ENCODE results near the gene CALHM6.

Gene CALHM6

GRCh38 chr6:116461331-116461931, at the start of gene CALHM6:
CALHM6 (plus strand) TSS chr6:116461375; CDS start chr6:116461930, 555 bp downstream.
- DNase-seq = no peak

GRCh38 chr6:116412270-116412669, 48.9 kb upstream of the CALHM6 start:
- DNase-seq = no peak

DNA sequence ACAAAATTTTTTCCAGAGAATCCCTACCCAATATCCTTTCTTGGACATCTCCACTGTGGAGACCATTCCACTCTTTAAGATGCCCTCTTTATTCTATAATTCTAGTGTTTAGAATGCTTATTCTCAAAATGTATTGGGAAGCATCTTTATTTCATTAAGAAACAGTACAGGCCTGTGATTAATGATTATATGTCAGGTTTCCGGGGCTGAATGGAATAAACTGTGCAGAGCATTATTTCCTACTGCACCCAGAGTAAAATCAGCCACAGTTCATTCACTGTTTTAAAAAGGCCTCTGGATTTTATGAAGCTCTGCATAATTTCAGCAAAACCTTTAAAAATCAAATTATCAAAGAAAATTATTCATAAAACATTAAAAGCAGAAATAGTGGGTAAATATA, 47.8 kb upstream of the CALHM6 start:
- no peak for DNase-seq

- no peak for DNase-seq
These were observed 43.5 kb upstream of the CALHM6 start for GRCh38 chr6:116417661-116418060.

DNA sequence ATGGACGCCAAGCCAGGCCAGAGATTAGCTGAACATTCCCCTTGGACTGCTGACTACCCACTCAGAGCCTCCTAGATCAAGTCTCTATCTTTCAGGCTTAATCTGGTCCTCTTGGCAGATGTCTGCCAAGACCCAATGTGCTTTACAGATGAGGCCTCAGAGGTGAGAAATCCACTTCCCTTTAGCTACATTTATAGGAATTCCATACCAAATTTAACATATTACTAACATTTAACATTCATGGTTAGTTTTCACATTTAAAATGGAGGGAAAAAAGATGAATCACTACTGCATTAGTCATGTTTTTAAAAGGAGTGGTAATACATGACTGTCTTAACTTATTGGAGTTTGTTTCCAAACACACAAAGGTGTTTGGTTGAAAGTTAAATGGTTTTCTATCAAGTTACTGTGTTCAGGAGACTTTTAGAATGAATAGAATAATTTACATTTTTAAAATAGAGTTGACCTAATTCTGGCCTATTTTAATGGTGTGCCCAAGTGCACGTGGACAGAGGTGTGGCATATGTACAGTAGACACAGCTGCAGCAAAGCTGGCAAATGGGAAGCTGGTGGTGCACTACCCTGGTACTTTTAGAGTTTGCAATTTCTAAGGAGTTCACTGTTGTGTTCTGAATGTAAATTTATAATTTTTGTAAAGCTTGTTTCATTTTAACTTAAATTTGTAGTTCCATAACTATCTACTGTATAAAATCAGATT, 41.9 kb upstream of the CALHM6 start:
- no peak for DNase-seq

- no peak for DNase-seq
These were observed 40.8 kb upstream of the CALHM6 start for GRCh38 chr6:116420341-116420740.

DNA sequence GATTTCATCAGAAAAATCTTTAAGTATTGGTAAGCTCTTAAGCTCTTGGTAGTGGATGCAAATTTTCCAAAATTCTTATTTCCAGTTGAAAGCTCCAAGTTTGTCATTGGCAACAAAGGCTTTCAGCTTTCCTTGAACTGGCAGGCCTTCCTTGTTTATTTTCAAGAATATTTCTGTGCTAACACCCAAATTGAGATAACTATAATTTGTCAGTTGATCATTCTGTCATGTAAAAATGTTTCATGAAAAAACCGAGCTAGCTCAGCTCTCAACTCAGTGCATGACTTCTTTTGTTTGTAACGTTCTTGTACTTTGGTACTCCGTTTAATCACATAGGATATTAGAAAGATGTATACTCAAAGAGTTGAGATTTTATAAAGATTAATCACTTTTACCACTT, 38.9 kb upstream of the CALHM6 start:
- DNase-seq = no peak

- DNase-seq = no peak
These were observed 37.2 kb upstream of the CALHM6 start for GRCh38 chr6:116424001-116424400.

DNA sequence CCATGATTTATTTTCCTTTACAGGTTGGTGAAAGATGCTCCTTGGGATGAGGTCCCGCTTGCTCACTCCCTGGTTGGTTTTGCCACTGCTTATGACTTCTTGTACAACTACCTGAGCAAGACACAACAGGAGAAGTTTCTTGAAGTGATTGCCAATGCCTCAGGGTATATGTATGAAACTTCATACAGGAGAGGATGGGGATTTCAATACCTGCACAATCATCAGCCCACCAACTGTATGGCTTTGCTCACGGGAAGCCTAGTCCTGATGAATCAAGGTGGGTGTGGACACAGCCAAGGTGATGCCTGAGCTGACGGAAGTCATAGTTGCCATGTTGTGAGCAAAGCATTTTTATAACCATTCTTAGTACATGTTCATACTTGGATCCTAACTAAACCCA, 34.6 kb upstream of the CALHM6 start:
- DNase-seq = no peak

DNA sequence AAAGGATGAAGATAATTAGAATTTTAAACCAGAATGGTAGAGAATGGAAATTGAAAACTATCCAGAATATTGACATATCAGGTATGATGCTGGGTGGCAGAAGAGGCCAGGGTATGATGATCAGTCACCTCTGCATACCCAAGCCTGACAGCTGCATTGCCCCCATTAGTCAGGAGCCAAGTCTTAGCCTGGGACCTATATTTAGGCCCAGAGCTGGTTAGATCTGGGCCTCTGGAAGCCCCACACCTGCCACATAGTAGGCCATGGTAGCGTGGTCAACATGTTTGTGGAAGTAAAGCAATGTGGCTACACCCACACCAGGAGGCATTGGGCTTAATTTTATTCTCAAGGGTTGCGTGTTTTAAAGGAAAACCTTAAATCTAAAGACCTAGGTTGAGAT, 32.1 kb upstream of the CALHM6 start:
- DNase-seq = no peak

DNA sequence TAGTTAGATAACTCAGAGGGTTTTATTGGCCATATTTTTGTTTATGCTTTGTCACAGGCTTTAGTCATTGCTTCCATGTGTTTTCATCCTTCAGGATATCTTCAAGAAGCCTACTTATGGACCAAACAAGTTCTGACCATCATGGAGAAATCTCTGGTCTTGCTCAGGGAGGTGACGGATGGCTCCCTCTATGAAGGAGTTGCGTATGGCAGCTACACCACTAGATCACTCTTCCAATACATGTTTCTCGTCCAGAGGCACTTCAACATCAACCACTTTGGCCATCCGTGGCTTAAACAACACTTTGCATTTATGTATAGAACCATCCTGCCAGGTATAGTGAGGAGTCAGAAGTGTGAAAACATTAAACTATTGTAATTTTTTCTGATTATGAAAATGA, 30.3 kb upstream of the CALHM6 start:
- DNase-seq = no peak

GRCh38 chr6:116431964-116432595, 29.1 kb upstream of the CALHM6 start:
- no peak for DNase-seq

- no peak for DNase-seq
These were observed 27.9 kb upstream of the CALHM6 start for GRCh38 chr6:116433206-116433712.

DNA sequence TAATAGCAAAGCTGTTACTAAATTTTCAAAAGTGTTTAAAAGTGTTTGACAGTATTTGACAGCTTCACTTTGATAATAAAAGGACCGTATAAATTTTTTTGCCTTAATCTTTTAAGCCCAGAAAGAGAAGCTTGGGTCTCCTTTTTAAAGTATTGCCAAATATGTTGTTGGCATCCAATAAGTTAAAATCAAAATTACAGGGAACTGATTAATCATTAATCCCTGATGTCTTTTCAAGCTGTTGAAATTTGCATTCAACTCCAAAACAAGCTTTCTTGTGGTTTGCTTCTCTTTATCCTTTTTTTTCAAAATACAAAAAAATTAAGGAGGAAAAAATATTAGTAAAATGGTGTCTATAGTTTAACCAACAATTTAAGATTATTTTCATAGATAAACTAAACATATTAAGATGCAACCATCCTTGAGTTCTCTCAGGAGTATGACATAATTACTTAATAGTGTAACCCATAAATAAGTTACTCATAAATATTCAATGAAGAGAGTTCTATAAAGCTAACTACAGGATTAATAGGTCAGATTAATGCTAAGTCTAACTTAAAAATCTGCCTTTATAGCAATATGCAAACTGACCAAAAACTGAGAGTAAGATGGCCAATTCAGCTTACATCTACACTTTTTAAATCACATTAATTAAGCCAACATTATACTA, 27.0 kb upstream of the CALHM6 start:
- DNase-seq = no peak

- no peak for DNase-seq
These were observed 24.6 kb upstream of the CALHM6 start for GRCh38 chr6:116436586-116436985.

DNA sequence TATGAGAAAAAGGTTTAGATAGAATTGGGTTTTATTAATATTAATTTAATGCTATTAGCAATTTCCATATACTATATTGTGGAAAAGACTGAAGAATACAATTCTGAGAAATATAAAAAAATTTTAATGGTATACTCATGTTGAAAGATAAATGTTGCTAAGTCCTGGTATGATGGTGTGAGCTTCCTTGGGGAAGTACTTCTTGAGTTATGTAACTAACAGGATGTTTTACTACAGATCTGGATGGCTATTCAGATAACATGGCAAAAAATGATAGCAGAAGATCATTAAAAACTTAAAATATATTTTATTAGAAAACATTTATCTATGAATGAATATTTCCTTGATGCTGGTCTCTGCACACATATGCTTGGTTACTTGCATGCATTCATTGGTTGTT, 23.5 kb upstream of the CALHM6 start:
- DNase-seq = no peak

- DNase-seq = no peak
These were observed 22.4 kb upstream of the CALHM6 start for GRCh38 chr6:116438590-116439448.

DNA sequence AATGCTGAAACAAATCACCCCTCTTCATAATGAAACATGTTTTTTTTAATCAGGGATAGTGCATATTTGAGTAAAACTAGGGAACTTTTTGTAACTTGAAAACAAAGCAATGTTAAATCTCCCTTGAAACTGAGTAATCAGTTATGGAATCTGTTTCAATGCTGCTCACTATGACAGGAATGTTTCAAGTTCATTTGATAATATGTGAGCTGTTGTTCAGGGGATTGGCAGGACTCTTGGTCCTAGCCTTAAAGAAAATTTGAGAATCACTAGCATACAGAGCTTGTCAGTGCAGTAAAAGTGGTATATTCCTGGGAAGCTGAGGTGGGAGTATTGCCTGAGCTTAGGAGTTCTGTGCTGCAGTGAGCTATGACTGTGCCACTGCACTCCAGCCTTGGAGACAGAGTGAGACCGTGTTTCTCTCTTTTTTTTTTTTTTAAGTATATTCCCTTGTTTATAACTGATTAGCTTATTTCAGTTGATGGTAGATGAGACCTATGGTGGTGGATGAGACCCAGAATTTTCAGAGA, 21.6 kb upstream of the CALHM6 start:
- no peak for DNase-seq

DNA sequence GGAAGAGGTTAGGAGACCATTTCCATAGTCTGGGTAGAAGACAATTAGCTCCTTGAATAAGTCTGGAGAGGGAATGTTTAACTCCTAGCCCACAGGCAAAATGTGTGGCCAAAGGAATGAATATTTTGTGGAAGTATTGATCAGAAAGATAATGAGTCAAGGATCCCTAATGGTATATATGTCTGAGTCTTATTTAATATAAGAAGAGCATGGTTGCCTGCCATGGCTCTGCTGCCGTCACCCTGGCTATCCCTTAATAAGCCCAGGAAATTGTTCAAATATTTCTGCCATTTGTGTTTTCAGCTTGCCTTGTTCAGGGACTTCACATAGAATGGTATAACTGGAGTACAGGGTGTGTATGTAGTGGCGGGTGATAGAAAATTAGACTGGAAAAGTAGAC, 18.1 kb upstream of the CALHM6 start:
- DNase-seq = no peak

DNA sequence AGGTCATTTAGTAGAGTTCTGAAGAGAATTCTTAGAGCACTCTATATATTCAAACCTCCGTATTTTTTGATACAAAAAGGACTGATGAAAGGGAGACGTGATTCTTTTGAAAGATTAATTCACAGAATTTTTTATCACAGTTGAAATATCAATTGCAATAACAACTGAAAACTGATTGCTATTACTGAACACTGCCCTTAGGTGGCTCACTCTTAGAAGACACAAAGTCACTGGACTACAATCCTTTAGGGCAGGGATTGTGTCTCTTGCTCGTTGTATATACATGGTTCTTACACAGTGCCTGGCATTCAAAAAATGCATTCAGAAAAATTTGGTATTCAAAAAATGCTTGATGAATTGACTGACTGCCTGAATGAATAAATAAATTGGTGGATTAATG, 17.1 kb upstream of the CALHM6 start:
- no peak for DNase-seq

DNA sequence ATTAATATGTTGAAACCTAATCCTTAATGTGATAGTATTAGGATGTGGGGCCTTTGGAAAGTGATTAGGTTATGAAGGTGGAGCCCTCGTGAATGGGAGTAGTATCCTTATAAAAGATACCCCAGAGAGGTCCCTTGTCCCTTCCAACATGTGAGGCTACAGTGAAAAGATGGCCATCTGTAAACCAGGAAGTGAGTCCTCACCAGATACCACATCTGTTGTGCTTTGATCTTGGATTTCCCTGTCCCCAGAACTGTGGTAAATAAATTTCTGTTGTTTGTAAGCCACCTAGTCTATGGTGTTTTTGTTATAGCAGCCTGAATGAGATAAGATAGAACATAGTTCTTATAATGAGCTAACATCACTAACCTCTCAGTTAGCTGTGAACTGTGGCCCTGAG, 16.6 kb upstream of the CALHM6 start:
- no peak for DNase-seq

- no peak for DNase-seq
These were observed 16.1 kb upstream of the CALHM6 start for GRCh38 chr6:116445102-116445501.
